ENCODE measurements around the gene SEC24D.
"Not testable (repeated sequence)": the region's sequence is repeated elsewhere in the genome, so short reads cannot be mapped to it uniquely, and the experiment has no call there.

SEC24D gene

DNA sequence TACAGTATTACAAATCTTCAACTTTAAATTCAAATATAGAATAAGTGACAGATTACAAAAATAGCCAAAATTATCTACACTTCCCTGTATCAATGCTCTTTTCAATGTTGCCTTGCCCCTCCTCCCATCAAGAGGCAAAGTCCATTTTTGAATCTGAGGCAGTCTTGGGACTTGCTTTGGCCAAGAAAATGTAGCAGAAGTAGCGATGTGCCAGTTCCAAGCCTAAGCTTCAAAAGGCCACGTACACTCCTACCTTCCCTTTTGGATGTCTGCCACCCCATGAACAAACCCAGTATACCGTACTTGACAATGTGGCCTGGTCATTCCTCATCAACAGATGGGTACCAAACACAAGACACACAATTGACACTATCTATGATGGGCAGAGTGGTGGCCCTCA is 24.1 kb downstream of the SEC24D start:
- Histone ChIP-seq H3K27me3 (ENCODE audit: control insufficient read depth, insufficient read depth, low read length) (no peaks in the 10 kb centered on the region), H3K36me3 (ENCODE audit: control insufficient read depth, insufficient read depth, low read length) (peaks cover 20% of the 10 kb centered on the region; the same call in 1 of the 2 replicates), H3K27ac (ENCODE audit: low read length) (no peak overlapping the region), H3K4me3 (ENCODE audit: low read length) (no peak overlapping the region), H3K4me1 (ENCODE audit: control insufficient read depth, insufficient read depth, low read length) (no peaks in the 10 kb centered on the region), H3K9me3 (ENCODE audit: control insufficient read depth, insufficient read depth, low read length) (no peaks in the 10 kb centered on the region)
- WGBS (ENCODE audit: insufficient coverage, insufficient read length): no CpG with 5 or more reads among the region's 3 CpGs
- DNase-seq (ENCODE audit: low read depth, low spot score): no peak

DNA sequence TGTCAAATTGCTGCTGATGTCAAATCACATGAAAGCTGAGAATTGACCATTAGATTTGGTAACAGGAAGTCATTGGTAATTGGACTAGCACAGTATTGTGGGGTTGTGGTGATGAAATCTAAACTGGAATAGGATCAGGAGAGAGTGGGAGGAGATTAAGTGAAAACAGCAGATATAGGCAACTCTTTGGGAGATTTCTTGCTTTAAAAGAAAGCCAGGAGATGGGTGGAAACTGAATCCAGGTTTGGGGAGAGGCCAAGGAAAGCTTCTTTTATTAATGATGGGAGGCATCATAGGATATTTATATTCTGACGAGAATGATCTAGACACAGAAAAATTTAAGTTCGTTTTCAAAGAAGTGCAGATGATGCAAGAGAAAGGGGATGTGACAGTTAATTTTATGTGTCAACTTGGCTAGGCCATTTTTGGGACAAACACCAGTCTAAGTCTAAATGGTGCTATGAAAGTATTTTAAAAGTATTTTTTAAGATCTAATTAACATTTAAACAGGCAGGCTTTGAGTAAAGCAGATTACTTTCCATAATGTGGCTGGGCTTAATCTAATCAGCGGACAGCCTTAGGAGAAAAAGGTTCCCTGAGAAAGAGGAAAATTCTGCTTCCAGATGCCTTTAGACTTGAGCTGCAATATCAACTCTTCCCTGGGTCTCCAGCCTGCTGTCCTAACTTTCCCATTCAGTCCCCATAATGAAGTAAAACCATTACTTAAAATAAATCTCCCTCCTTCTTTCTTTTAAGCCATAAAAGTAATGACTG is 24.7 kb downstream of the SEC24D start:
- Histone ChIP-seq H3K27ac (ENCODE audit: low read length) (no peak overlapping the region), H3K9me3 (ENCODE audit: control insufficient read depth, insufficient read depth, low read length) (no peaks in the 10 kb centered on the region), H3K4me1 (ENCODE audit: control insufficient read depth, insufficient read depth, low read length) (no peaks in the 10 kb centered on the region), H3K4me3 (ENCODE audit: low read length) (no peak overlapping the region), H3K27me3 (ENCODE audit: control insufficient read depth, insufficient read depth, low read length) (no peaks in the 10 kb centered on the region), H3K36me3 (ENCODE audit: control insufficient read depth, insufficient read depth, low read length) (peaks cover 20% of the 10 kb centered on the region; the same call in 1 of the 2 replicates)
- no peak for DNase-seq (ENCODE audit: low read depth, low spot score)
- no CpG with 5 or more reads among the region's 3 CpGs for WGBS (ENCODE audit: insufficient coverage, insufficient read length)

DNA sequence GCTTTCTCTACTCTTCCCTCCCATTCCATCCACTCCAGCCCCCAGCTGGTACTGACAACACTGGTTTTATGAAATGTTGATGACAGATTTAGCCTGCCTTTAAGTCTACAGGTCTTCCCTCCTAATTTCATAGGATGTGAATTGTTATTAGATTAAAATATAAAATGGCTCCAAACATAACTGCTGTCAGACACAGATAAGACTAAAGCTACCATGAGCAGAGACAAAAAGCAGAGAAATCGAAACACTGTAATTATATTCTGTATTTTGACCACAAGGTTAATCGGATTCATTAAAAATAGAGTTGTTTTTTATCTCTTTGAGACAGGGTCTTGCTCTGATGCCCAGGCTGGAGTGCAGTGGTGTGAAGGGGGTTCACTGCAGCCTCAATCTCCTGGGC is 28.3 kb downstream of the SEC24D start:
- no peak overlapping the region for H3K27ac ChIP-seq (ENCODE audit: low read length)
- H3K36me3 ChIP-seq (ENCODE audit: control insufficient read depth, insufficient read depth, low read length): peaks cover 7% of the 10 kb centered on the region; the same call in 1 of the 2 replicates
- no CpG with 5 or more reads among the region's 2 CpGs for WGBS (ENCODE audit: insufficient coverage, insufficient read length)
- peaks cover 2% of the 10 kb centered on the region; the same call in 1 of the 2 replicates for H3K4me1 ChIP-seq (ENCODE audit: control insufficient read depth, insufficient read depth, low read length)
- H3K27me3 ChIP-seq (ENCODE audit: control insufficient read depth, insufficient read depth, low read length): no peaks in the 10 kb centered on the region
- H3K4me3 ChIP-seq (ENCODE audit: low read length): no peak overlapping the region
- H3K9me3 ChIP-seq (ENCODE audit: control insufficient read depth, insufficient read depth, low read length): no peaks in the 10 kb centered on the region
- DNase-seq (ENCODE audit: low read depth, low spot score): no peak

GRCh38 chr4:118803253-118803652 is 32.7 kb downstream of the SEC24D start:
- no CpG with 5 or more reads among the region's 1 CpG for WGBS (ENCODE audit: insufficient coverage, insufficient read length)
- Histone ChIP-seq H3K27ac (ENCODE audit: low read length) (no peak overlapping the region), H3K36me3 (ENCODE audit: control insufficient read depth, insufficient read depth, low read length) (no peaks in the 10 kb centered on the region), H3K4me1 (ENCODE audit: control insufficient read depth, insufficient read depth, low read length) (peaks cover 2% of the 10 kb centered on the region; the same call in 1 of the 2 replicates), H3K9me3 (ENCODE audit: control insufficient read depth, insufficient read depth, low read length) (no peaks in the 10 kb centered on the region), H3K4me3 (ENCODE audit: low read length) (no peak overlapping the region), H3K27me3 (ENCODE audit: control insufficient read depth, insufficient read depth, low read length) (no peaks in the 10 kb centered on the region)
- no peak for DNase-seq (ENCODE audit: low read depth, low spot score)

DNA sequence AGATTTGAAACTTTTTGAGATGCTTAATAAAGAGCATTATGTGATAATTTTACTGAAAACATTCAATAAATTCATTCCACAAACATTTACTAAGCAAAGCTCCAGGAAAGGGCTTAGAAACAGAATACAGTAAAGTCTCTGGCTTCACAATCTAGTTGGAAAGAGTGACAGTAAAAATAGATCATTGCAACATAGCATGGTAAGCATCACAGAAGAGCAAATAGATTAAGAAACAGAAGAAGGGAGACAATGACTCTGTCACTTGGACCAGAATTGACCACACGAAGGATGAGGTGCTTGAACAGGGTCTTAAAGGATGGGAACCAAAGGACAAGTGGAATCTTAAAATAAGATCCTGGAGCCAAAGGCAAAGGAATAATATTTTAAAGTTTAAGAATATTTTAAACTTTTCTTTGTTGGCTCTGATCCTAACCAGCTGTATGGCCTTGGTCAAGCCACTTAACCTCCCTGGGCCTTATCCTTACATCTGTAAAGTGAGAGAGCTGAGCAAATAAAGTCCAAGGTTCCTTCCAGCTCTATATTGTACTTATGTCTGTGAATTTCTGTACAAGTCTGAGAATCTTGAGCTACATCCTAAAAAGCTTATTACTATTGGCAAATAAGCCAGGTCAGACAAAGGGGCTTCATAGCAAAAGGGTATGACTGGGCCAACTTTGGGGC is 33.9 kb downstream of the SEC24D start:
- H3K27ac ChIP-seq (ENCODE audit: low read length): no peak overlapping the region
- no peaks in the 10 kb centered on the region for H3K9me3 ChIP-seq (ENCODE audit: control insufficient read depth, insufficient read depth, low read length)
- no peaks in the 10 kb centered on the region for H3K27me3 ChIP-seq (ENCODE audit: control insufficient read depth, insufficient read depth, low read length)
- H3K36me3 ChIP-seq (ENCODE audit: control insufficient read depth, insufficient read depth, low read length): peaks cover 4% of the 10 kb centered on the region; the same call in 1 of the 2 replicates
- DNase-seq (ENCODE audit: low read depth, low spot score): no peak
- WGBS (ENCODE audit: insufficient coverage, insufficient read length): no CpG with 5 or more reads among the region's 1 CpG
- H3K4me3 ChIP-seq (ENCODE audit: low read length): no peak overlapping the region
- peaks cover 2% of the 10 kb centered on the region; the same call in 1 of the 2 replicates for H3K4me1 ChIP-seq (ENCODE audit: control insufficient read depth, insufficient read depth, low read length)

DNA sequence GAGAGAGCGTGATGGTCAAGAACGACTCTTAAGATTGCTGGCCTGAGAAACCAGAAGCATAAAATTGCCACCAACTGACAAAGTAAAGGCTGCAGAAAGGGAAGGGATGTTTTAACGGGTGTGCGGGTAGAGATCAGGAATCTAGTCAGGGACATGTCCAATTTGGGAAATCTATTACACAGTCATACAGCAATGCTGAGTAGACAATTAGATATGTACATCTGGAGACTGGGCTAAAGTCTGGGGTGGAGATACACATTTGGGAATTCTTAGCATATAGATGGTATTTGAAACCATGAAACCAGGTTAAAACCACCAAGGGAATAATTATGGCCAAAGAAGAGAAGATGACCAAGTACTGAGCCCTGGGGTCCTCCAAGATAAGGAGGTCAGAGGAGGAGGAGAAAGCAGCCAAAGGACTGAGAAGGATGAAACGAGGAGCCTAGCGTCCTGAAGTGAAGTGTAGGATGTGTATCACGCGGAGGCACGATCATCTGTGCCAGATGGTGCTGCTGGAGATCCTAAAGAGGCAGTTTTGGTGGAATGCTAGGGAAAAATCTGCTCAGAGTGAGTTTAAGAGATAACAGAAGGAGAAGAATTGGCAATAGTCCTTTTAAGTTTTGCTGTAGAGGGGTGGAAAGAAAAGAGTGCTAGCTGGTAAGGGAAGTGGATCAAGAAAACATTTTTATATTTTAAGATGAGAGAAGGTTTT is 36.5 kb downstream of the SEC24D start:
- Histone ChIP-seq H3K4me3 (ENCODE audit: low read length) (no peak overlapping the region), H3K4me1 (ENCODE audit: control insufficient read depth, insufficient read depth, low read length) (peaks cover 2% of the 10 kb centered on the region; the same call in 1 of the 2 replicates), H3K9me3 (ENCODE audit: control insufficient read depth, insufficient read depth, low read length) (no peaks in the 10 kb centered on the region), H3K27me3 (ENCODE audit: control insufficient read depth, insufficient read depth, low read length) (no peaks in the 10 kb centered on the region), H3K36me3 (ENCODE audit: control insufficient read depth, insufficient read depth, low read length) (peaks cover 10% of the 10 kb centered on the region; the same call in 1 of the 2 replicates), H3K27ac (ENCODE audit: low read length) (no peak overlapping the region)
- DNase-seq (ENCODE audit: low read depth, low spot score): no peak
- WGBS (ENCODE audit: insufficient coverage, insufficient read length): 100% methylated on average over 2 of the region's 9 CpGs

DNA sequence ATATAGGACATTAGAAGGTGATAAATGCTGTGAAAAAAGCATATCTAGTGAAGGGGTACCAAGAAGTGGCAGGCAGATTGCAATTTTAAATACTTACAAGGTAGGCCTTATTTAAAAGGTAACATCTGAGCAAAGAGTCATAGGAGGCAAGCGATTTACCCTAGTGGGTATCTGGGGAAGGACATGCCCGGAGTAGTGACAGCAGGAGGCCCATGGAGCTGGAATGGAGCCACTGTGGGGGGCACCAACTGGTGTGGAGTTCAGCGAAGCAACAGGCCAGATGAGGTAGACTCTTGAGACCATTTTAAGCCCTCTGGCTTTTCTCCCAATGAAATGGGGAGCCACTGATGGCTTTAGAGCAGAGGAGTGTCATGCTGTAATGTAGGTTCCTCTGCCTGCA is 37.3 kb downstream of the SEC24D start:
- Histone ChIP-seq H3K4me1 (ENCODE audit: control insufficient read depth, insufficient read depth, low read length) (peaks cover 2% of the 10 kb centered on the region; the same call in 1 of the 2 replicates), H3K36me3 (ENCODE audit: control insufficient read depth, insufficient read depth, low read length) (peaks cover 10% of the 10 kb centered on the region; the same call in 1 of the 2 replicates), H3K27me3 (ENCODE audit: control insufficient read depth, insufficient read depth, low read length) (no peaks in the 10 kb centered on the region), H3K9me3 (ENCODE audit: control insufficient read depth, insufficient read depth, low read length) (no peaks in the 10 kb centered on the region), H3K4me3 (ENCODE audit: low read length) (no peak overlapping the region), H3K27ac (ENCODE audit: low read length) (no peak overlapping the region)
- whole genome bisulfite sequencing (ENCODE audit: insufficient coverage, insufficient read length): no CpG with 5 or more reads among the region's 3 CpGs
- DNase-seq (ENCODE audit: low read depth, low spot score): no peak

DNA sequence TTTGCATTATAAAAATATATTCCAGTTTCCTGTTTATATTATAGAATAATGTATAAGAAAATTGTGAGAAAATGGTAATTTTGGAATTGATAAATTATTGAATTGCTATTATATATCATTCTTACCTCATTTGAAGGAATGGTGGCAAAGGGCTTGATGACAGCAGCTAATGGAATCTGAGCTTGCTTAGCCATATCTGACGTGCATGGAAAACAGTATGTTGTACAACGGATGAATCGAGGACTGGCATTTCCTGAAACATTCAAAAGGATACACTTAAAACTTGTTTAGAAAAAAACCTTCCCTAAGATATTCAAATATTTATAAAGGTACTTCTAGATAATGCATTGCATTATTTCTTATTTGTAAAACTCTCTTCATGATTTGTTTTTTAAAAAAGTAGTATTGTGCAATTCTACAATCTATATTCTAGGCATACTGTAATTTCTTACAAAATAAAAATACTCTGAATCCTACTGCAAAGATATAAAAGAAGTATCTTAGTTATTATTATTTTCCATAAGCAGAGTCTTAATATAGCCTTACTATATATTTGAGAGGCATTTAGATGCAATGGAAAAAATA is 38.3 kb downstream of the SEC24D start:
- no peak overlapping the region for H3K27ac ChIP-seq (ENCODE audit: low read length)
- H3K36me3 ChIP-seq (ENCODE audit: control insufficient read depth, insufficient read depth, low read length): peaks cover 10% of the 10 kb centered on the region; the same call in 1 of the 2 replicates
- no peak overlapping the region for H3K4me3 ChIP-seq (ENCODE audit: low read length)
- H3K27me3 ChIP-seq (ENCODE audit: control insufficient read depth, insufficient read depth, low read length): no peaks in the 10 kb centered on the region
- no peaks in the 10 kb centered on the region for H3K4me1 ChIP-seq (ENCODE audit: control insufficient read depth, insufficient read depth, low read length)
- H3K9me3 ChIP-seq (ENCODE audit: control insufficient read depth, insufficient read depth, low read length): no peaks in the 10 kb centered on the region
- WGBS (ENCODE audit: insufficient coverage, insufficient read length): no CpG with 5 or more reads among the region's 3 CpGs
- no peak for DNase-seq (ENCODE audit: low read depth, low spot score)

DNA sequence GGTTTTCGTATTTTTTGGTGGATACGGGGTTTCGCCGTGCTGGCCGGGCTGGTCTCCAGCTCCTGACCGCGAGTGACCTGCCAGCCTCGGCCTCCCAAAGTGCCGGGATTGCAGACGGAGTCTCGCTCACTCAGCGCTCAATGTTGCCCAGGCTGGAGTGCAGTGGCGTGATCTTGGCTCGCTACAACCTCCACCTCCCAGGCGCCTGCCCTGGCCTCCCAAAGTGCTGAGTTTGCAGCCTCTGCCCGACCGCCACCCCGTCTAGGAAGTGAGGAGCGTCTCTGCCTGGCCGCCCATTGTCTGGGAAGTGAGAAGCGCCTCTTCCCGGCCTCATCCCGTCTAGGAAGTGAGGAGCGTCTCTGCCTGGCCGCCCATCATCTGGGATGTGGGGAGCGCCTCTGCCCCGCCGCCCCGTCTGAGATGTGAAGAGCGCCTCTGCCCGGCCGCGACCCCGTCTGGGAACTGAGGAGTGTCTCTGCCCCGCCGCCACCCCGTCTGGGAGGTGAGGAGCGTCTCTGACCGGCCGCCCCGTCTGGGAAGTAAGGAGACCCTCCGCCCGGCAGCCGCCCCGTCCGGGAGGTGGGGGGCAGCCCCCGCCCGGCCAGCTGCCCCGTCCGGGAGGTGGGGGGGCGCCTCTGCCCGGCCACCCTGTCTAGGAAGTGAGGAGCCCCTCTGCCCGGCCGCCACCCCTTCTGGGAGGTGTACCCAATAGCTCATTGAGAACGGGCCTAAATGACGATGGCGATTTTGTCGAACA is 44.1 kb downstream of the SEC24D start:
- H3K27me3 ChIP-seq (ENCODE audit: control insufficient read depth, insufficient read depth, low read length); H3K9me3 ChIP-seq (ENCODE audit: control insufficient read depth, insufficient read depth, low read length); H3K36me3 ChIP-seq (ENCODE audit: control insufficient read depth, insufficient read depth, low read length); H3K4me3 ChIP-seq (ENCODE audit: low read length); H3K4me1 ChIP-seq (ENCODE audit: control insufficient read depth, insufficient read depth, low read length); DNase-seq (ENCODE audit: low read depth, low spot score); H3K27ac ChIP-seq (ENCODE audit: low read length): not testable (repeated sequence)
- WGBS (ENCODE audit: insufficient coverage, insufficient read length): no CpG with 5 or more reads among the region's 58 CpGs
